GM13976 (cell line): ENCODE results near the gene DHRSX.

Source experiments
- DNase-seq: peaks from one replicate; pipeline ENCODE4 v3.0.0; 2012; ENCODE audit warnings: low spot score
- CTCF ChIP-seq: IDR thresholded peaks from 2 replicates; pipeline ENCODE4 v1.5.1; 2012; ENCODE audit warnings: borderline replicate concordance, mild to moderate bottlenecking; ENCODE audit not compliant: insufficient read depth; ENCODE audit errors: extremely low read depth, missing control alignments, control extremely low read depth
- in situ Hi-C: fragments of 300-500 bp; cut with MboI; formaldehyde crosslinking; loops from one replicate; pipeline ENCODE4 v1.12.0; 2022; ENCODE audit warnings: low sequenced_read_pairs, mixed read lengths, inconsistent platforms; ENCODE audit not compliant: unreplicated experiment

Gene DHRSX

GRCh38 chrX:2401590-2402360, 99.0 kb downstream of the DHRSX start:
- DNase-seq = no peak
- in situ Hi-C loops = no loop called here
- no peak for TF ChIP-seq CTCF

- no peak for TF ChIP-seq CTCF
- DNase-seq = no peak
- in situ Hi-C loops = no loop called here
Measured at GRCh38 chrX:2401201-2401589, 99.6 kb downstream of the DHRSX start.

GRCh38 chrX:2398064-2398656, 102.6 kb downstream of the DHRSX start:
- in situ Hi-C loops = no loop called here
- DNase-seq = no peak
- TF ChIP-seq CTCF = no peak

DNA sequence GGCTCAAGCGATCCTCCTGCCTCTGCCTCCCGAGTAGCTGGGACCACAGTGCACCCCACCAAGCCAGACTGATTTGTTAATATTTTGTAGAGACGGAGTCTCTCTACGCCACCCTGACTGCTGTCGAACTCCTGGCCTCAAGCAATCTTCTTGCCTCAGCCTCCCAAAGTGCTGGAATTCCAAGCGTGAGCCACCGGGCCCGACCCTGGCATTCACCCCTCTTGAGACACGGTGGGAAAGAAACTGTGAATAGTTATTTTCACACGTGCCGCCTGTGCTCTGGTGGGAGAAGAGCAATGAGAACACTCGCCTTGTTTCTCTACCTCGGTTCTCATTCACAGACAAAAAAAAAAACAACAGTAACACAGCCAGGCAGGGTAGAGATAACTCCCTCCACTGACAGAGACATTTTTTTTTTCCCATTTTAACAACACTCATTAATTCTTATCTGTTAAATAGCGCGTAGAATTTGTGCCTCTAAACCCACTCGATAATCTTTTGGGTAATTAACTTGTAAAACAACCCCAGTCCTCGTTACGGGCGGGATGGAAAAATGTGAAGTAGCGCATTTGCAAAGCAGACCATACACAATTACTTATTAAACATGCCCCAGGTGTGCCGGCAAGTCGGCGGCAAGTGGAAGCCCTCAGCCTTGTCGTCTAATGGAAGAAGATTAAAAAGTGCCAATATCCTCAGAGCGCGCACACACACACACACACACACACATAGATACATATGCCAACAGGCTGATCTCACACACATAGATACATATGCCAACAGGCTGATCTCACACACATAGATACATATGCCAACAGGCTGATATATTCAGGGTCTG, 103.3 kb downstream of the DHRSX start:
- in situ Hi-C loops = no loop called here
- TF ChIP-seq CTCF = no peak
- no peak for DNase-seq

DNA sequence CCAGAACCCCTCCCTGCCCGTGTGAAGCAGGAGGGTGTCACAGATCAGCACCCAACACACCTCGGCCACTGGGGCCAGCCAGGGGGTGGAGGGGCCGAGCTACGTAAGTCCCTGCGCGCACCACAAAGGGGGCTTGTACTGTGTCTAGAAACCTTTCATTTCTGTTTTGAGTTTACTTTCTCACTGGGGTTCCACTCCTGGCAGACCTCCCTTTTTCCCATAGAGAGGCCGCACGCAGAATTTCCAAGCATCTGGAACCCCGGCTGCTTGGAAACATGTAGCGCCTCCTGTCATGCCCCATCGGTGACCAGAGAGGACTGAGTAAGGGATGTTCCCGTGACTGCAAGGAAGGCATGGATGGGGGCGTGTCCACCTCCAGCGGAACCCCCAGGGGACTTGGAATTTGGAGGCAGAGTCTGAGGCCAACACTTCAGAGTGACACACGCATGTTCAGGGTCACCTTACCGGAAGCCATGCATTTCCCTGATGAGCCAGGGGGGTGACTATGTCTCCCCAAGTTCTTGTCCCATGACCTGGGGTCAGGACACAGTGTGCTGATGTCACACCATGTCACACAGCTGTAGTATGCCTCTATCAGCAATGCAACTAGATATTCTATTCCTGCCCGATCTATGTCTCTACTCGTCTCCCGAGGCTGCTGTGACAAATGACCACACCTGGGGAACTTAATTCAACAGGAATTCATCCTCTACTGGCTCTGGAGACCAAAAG, 105.3 kb downstream of the DHRSX start:
- DNase-seq = no peak
- no peak for TF ChIP-seq CTCF
- in situ Hi-C loops = no loop called here

GRCh38 chrX:2391869-2392606, 108.7 kb downstream of the DHRSX start:
- DNase-seq = no peak
- in situ Hi-C loops = no loop called here
- TF ChIP-seq CTCF = no peak
